NOMO-1 treated with dmso at 0.1 percent for 144 hours (cell line): ENCODE data around the gene SPHK2.
"Not testable (repeated sequence)": the region's sequence is repeated elsewhere in the genome, so short reads cannot be mapped to it uniquely, and the experiment has no call there.

ENCODE experiments used
- DNase-seq: peaks from one replicate; lab custom pipeline; 2025; ENCODE audit not compliant: unreplicated experiment; lab: John Stamatoyannopoulos, UW

Gene SPHK2

GRCh38 chr19:48624067-48624594, 4.8 kb downstream of the SPHK2 start:
- no peak for DNase-seq

- no peak for DNase-seq
Measured at GRCh38 chr19:48624791-48625723, 5.8 kb downstream of the SPHK2 start.

GRCh38 chr19:48625891-48626327, 6.6 kb downstream of the SPHK2 start:
- DNase-seq = no peak

- DNase-seq = no peak
Measured at GRCh38 chr19:48627201-48627864, 8.0 kb downstream of the SPHK2 start.

GRCh38 chr19:48627865-48628314, 8.6 kb downstream of the SPHK2 start:
- no peak for DNase-seq

- no peak for DNase-seq
Measured at GRCh38 chr19:48628486-48629296, 9.4 kb downstream of the SPHK2 start.

GRCh38 chr19:48629297-48629598, 9.9 kb downstream of the SPHK2 start:
- DNase-seq = no peak

GRCh38 chr19:48629599-48630295, 10.4 kb downstream of the SPHK2 start:
- DNase-seq = no peak

GRCh38 chr19:48630296-48631063, 11.2 kb downstream of the SPHK2 start:
- no peak for DNase-seq

GRCh38 chr19:48631225-48631624, 11.9 kb downstream of the SPHK2 start:
- no peak for DNase-seq

- DNase-seq = not testable (repeated sequence)
Measured at GRCh38 chr19:48632286-48632685, 13.0 kb downstream of the SPHK2 start.

- no peak for DNase-seq
Measured at GRCh38 chr19:48632692-48633147, 13.4 kb downstream of the SPHK2 start.

GRCh38 chr19:48633148-48634035, 14.1 kb downstream of the SPHK2 start:
- DNase-seq = no peak

GRCh38 chr19:48634036-48634342, 14.7 kb downstream of the SPHK2 start:
- no peak for DNase-seq

GRCh38 chr19:48634424-48635262, 15.3 kb downstream of the SPHK2 start:
- DNase-seq = peak; percentile 93

GRCh38 chr19:48635263-48635965, 16.1 kb downstream of the SPHK2 start:
- peak; percentile 51 for DNase-seq
